GM18870 (cell line): ENCODE data around the gene KLK5.

ENCODE experiments used
- ATAC-seq: cut with Tn5 transposase; IDR thresholded peaks from one replicate; pipeline ENCODE4 v1.9.1; 2021; ENCODE audit warnings: moderate library complexity; ENCODE audit not compliant: unreplicated experiment

Gene KLK5

DNA sequence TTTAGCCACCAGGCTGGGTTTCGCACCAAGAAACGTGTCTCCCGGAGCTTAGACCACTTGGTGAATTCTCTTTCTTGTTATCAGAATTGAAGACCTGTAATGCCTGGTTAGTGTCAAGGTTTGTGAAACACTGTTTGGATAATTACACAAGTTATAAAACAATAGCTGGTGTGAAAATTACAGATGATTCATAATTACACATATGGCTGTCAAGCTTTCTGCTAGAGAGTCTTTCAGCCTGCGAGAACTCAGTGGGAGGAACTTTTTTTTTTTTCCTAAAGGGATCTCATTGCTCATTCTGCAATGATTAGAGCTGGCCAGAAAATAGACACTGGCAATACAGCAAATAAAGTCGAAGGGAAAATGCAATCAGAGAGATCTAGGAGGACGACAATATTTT is 28.3 kb downstream of the KLK5 start:
- no peak for ATAC-seq

DNA sequence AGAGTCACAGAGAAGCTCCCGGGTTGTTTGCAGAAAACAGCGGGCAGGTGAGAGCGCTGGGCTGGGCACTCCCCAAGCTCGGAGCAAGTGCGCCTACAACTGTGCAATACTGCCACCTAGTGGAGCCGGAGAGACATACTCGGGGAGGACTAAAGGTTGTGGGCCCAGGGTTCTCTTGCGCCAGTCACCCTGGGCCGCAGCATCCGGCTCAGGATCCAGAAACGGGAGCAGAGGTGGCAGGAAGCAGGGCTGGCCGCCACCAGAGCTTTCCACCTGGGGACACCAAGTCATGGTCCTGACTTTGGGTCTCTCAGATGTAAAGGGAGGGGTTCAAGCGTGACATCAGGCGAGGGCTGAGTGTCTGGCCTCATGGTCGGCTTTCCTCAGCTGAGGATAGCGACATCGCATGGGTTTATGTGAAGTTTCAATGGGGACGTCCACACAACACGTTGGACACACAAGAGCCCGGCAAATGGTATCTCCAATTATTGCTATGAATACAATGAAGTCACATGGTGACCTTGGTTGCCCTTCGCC is 30.5 kb downstream of the KLK5 start:
- ATAC-seq, result peak; percentile 74

DNA sequence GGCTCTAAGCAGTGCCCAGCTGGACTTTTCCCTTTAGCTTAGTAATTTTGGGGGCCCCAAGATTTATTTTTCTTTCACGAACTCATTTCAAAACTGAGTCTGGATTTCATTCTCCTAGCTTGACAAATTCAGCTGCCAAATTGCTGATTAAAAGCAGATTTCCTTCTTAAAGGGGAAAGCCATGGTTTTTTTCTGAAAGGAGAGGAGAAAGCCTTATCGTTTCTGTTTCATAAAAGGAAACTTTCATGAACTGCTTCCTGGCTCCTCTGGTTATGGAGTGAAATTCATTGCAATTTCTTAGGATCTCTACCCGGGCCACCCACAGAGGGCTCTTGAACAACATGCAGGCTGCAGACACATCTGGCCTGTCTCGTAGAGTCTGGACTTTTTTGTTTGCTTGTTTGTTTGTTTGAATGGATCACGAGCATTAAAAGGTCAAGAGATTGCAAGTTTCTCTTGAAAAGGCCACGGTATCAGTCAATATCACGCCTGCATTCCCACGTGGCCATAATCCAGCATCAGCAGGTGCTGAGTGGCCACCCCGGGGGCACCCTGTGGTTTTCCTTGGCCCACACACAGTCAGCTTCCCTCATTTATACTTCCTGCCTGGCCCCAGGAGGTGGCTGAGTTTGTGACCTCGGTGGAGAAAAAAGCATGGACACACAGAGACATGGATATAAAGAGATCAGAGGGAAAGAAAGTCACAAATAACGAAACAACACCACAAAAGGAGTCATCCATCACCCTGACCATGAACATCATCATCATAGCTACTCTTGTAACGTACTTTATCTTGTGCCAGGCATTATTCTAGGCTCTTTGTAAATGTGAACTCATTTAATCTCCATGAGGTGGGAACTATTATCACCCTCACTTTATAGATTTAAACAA is 31.2 kb downstream of the KLK5 start:
- ATAC-seq, result peak; percentile 17

DNA sequence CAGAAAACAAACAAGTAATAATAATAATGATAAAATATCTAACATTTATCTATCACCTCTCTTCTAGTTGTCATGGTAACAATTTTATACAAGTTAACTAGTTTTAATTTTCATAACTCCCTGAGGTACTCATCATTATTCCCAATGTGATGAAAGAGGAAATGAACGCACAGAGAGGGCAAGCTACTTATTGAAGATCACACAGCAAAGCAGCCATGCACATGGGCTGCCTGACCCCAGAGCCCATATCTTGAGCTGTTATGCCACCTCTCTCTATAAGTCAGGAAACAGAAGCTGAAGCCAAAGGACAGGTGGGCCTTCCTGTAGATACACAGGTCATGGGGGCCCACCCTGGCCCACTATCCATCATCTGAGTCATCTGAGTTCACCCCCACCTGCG is 36.8 kb downstream of the KLK5 start:
- ATAC-seq, result no peak

DNA sequence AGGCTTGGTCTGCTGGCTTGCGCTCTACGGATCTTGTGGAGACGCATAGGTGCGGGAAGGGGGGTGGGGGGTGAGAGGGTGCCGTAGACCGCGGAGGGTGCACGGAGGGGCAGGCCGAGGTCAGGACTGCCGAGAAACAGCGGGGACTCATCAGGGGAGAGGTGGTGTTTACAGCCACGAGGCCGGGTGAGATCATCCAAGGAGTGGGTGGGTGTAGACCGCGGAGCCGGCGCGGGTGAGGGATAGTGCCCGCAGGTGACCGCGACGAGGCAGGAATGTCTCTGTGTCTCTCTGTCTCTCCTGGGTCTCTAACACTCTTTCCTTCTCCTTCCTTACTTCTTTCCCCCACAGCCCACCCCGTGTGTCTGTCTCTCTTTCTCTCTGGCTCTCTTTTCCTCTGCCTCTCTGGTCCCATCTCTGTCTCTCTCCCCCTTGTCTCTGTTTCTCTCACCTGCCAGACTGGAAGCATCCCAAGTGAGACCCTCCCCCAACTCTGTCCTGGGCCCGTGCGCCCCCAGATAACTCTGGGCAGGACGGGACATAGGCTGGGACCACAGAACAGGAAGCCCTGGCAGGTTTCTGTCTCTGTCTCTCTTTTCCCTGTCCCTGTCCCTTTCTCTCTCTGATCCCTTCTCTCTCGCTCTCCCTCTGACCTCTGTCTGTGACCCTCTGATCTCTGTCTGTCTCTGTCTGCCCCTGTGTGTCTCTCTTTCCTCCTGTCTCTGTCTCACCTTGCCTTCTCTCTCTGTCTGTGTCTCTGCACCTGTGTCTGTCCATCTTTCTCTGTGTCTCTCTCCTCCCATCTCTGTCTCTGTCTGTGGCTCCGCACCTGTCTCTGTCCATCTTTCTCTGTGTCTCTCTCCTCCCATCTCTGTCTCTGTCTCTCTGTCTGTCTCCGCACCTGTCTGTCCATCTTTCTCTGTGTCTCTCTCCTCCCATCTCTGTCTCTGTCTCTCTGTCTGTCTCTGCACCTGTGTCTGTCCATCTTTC is 39.8 kb downstream of the KLK5 start:
- no peak for ATAC-seq

DNA sequence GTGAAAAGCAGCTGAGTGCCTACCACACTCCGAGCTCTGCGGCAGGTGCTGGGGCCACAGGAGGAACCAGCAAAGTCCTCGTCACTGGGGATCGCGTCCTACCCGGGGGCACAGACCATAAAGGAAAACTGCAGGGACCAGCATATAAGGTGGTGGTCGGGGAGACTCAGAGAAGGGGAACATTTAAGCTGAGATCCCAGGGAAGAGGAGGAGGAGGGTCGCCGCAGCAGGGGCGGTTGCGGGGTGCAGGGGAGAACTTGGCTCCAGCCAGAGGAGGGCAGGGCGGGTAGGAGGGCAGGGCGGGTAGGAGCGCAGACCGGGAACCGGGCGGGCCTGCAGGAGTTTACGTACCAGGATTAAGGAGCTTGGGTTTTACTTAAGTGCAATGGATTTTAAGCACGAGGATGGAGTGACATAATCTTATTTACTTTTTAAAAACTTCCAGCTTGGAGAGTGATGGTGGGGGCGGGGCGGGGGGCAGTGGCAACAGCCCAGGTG is 40.7 kb downstream of the KLK5 start:
- no peak for ATAC-seq

DNA sequence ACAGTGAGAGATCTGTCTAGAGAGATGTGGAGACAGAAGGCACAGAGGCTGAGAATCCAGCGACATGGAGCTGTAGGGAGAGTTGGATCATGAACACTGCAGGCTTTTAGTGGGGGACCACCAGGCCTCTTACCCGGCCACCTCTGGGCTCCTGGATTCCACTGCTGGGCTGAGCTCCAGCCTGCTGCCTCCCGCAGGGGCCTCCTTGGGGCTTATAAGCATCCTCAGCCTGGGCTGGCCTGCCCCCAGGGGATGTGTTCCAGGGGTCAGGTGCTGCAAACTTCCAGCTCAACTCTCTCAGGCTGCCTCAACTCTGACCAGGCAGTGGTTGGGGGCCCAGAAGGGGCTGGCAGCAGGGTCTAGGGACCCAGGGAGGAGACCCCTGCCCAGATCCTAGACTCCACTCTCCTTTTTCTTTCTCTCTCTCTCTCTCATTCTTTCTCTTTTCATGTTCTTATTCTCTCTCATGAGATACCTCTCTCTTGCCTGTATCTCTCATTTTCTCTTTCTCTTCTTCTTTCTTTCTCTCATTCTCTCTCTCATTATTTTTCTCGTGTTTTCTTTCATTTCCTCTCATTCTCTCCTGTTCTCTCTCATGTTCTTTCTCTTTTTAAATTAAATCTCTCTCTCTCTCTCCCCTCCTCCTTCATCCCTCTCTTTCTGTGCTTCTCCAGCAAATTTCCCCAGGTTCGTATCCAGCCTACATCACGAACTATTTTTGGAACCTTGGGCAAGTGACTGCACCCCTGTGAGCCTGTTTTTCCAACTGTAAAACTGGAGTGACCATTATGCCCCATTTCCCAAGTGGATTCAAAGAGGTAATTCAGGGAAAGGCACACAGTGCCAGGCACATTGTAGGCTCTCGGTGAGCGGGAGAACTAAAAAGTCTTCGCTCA is 41.4 kb downstream of the KLK5 start, which contains the start of gene KLK4:
KLK4 (minus strand) TSS at position 190 of the 896 bp plus-strand sequence. CDS start 657 bp downstream, outside the sequence.
- no peak for ATAC-seq

DNA sequence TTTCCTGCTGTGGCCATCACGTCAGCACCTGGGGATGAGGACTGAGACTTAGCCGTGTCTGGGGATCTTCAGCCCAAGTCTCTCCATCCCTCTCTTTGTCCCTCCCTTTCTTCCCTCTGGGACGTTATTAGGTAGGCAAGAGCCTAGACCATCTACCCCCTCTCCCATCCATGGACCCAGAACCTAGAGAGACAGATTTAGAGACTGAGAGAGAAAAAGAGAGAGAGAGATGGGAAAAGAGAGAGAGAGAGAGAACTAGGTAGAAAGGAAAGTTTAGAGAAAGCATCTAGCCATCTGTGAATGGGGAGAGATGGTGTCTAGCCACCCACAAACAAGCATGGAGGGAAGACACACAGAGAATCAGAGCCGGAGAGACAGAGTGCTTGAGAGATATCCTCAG is 42.1 kb downstream of the KLK5 start:
- ATAC-seq, result no peak

DNA sequence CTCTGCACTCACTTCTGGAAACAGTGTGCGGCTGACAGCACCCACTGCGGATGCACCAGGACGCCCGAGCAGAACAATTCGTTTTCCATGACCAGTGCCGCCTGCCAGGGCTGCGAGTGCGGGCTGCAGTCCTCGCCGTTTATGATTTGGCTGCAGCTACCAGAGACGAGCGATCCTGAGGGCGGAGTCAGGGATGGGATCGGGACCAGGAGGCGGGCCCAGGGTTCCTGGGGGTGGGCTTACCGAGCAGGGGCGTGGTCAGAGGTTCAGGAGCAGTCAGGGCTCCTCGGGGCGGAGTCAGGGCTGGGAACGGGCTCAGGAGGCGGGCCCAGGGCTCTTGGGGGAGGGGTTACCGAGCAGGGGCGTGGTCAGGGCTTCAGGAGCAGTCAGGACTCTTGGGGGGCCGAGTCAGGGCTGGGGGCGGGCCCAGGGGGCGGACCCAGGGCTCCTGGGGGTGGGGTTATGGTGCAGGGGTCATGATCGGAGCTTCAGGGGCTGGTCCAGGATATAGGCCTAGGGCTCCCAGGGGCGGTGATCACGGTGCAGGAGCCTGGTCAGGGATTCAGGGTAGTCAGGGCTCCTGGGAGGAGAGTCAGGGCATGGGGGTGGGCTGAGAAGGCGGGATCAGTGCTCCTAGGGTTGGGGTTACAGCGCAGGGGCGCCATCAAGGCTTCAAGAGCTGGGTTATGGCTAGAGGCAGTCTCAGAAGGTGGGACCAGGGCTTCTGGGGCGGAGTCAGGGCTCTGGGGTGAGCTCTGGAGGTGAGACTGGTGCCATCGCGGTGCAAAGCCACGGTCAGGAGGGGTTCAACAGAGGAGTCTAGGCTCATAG is 43.4 kb downstream of the KLK5 start:
- no peak for ATAC-seq

DNA sequence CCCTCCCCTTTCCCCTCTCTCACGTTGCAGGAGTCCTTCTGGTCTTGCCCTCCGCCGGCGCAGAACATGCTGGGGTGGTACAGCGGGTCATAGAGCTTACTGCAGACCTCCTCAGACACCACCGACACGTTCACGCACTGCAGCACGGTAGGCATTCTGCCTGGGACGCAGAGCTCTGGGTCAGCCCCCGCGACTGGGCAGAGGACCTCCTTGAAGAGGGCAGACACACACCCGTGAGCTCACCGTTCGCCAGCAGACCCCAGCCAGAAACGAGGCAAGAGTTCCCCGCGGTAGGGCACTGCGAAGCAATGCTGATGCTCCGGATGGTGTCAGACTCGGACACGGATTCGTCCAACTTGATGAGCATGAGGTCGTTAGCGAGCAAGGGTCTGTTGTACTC is 44.5 kb downstream of the KLK5 start:
- no peak for ATAC-seq

DNA sequence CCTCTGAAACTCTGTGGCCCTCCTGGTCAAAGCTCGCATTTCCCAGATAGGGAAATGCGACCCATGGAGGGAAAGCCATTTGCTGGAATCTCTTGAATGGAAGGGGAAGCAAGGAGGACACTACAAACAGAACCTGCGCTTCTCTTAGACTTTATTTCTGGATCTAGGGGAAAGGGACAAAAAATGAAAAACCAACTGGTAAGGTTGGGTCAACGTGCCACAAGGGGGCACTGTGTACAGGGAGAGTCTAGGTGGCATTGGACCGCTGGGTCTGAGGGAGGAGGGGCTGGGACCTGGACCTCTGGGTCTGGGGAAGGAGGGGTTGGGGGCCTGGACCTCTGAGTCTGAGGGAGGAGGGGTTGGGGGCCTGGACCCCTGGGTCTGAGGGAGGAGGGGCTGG is 46.6 kb downstream of the KLK5 start:
- no peak for ATAC-seq

DNA sequence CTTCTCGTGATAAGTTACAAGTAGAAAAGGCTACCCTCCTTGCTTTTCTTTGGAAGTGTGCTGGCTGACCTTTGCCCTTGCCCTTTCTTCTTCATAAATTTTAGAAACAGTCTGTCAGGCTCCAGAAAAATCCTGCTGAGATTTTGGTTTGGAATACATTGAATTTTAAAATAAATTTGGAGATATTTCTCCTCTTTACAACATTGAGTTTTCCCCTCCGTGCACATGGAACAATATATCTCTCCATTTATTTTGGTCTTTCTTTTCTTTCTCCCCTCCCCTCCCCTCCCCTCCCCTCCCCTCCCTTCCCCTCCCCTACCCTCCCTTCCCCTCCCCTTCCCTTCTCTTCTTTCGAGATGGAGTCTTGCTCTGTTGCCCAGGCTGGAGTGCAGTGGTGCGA is 50.2 kb downstream of the KLK5 start:
- ATAC-seq, result no peak

DNA sequence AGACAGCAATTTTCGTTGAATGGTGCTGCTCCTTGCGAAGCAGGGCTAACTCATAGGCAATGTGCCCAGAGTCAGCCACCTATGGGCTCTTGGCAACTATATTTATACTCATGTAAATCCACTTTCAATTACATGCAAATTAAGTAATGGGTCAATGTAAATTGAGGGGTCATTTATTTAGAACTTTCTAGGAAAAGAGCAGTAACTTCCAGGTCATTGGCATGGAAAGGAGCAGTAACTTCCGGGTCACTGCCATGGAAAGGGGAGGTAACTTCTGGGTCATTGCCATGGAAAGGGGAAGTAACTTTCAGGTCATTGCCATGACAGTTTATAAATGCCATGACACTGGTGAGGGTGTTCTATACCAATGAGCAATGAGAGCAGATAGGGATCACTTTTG is 53.3 kb downstream of the KLK5 start:
- no peak for ATAC-seq

DNA sequence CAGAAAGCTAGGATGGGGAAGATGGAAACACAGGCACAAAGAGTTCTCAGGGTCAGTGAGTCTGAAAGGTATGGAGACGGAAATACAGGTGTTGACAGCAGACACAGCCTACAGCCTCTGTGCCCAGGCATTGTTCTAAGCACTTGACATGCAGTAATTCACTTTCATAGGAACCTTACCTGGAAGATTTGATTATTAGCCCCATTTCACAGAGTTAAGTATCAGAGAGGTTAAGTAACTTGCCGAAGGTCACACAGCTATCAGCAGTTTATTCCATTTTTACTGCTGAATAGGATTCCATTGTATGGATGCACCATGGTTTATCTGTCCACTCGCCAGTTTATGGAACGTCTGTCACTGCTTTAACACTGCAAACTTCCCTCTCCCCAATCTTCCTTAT is 54.8 kb downstream of the KLK5 start:
- no peak for ATAC-seq

DNA sequence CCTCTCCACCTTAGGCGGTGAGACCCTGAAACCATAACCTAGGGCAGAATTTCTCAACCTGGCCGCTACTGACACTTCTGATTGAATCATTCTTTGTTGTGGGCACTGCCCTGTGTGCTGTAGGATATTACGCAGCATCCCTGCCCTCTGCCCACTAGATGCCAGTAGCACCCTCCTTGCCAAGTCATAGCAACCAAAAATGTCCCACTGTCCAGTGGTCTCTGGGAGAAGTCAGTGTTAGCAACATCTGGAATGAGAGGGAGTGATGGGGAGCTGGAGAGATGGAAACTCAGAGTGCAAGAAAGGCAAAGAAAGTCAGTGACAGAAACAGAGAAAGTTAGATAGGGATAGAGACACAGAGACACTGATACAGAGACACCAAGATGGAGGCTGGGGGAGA is 55.2 kb downstream of the KLK5 start:
- no peak for ATAC-seq

DNA sequence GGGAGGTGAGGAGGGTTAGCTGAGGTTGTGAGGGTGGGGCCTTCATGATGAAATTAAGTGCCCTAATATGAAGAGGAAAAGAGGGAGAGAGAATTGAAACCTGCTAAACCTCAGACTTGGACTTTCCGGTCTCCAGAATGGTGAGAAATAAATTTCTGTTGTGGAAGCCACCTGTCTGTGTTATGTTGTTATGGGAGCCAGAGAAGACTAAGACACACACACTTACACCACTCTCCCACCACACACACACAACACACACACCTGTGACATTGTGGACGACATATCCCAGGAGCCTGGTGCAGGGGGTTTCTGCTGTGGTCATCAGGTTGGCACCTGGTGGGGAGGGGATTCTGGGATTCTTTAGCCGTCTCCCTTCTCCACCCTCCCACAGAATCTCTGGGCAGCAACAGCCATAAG is 55.6 kb downstream of the KLK5 start:
- peak; percentile 23 for ATAC-seq

DNA sequence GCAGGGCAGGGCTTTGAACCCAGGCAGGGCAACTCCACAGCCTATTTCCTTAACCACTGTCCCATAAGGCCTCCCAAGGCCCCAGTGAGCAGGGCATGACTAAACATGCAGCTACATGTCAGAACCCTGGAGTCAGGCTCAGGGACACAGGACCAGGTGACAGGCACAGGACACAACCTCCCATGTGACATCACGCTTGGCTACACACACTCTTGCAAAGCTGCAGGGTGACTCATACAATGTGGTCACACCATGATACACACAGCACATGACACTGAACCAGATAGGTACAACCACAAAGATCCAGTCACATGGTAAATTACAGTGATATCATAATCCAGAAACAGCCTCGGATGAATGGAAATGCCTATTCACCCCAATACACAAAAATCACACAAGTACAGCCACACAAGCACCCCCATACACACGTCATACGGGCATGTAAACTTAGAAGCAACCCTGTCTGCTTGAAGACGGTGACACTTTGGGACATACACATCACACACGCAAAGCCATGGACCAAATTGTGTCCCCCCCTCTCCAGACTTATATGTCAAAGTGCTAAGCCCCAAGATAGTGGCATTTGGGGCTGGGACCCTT is 56.1 kb downstream of the KLK5 start:
- peak; percentile 85 for ATAC-seq

DNA sequence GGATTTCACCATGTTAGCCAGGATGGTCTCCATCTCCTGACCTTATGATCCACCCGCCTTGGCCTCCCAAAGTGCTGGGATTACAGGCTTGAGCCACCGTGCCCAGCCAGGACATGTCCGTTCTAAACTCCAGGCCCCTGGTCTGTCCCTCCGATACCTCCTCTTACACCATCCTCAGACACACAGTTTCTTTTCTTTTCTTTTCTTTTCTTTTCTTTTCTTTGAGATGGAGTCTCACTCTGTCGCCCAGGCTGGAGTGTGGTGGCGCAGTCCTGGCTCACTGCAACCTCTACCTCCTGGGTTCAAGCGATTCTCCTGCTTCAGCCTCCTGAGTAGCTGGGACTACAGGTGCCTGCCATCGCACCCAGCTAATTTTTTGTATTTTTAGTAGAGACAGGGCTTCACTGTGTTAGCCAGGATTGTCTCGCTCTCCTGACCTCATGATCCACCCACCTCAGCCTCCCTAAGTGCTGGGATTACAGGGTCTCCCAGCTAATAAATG is 56.7 kb downstream of the KLK5 start:
- peak; percentile 11 for ATAC-seq
